AG09319 (cell line): ENCODE results near the gene DBNDD1.

Source experiments
- DNase-seq: peaks from one replicate; pipeline ENCODE4 v3.0.0-alpha.2; 2010; ENCODE audit warnings: low read depth; ENCODE audit errors: extremely low read depth
- CTCF ChIP-seq: IDR thresholded peaks from 2 replicates; pipeline ENCODE4 v1.5.1; 2011; ENCODE audit warnings: low read depth, mild to moderate bottlenecking, inconsistent platforms, low read length, moderate library complexity

DBNDD1 gene

GRCh38 chr16:89984216-89984615, 35.0 kb downstream of the DBNDD1 start:
- DNase-seq, result no peak
- no peak for TF ChIP-seq CTCF

GRCh38 chr16:89983536-89983935, 35.7 kb downstream of the DBNDD1 start:
- TF ChIP-seq CTCF, result no peak
- DNase-seq, result no peak

GRCh38 chr16:89982318-89982717, 36.9 kb downstream of the DBNDD1 start:
- no peak for TF ChIP-seq CTCF
- DNase-seq, result no peak

GRCh38 chr16:89981414-89981813, 37.8 kb downstream of the DBNDD1 start:
- no peak for DNase-seq
- no peak for TF ChIP-seq CTCF

GRCh38 chr16:89974870-89975269, 44.4 kb downstream of the DBNDD1 start:
- TF ChIP-seq CTCF, result no peak
- no peak for DNase-seq

- no peak for DNase-seq
- TF ChIP-seq CTCF, result no peak
Observed at GRCh38 chr16:89973654-89974335, 45.5 kb downstream of the DBNDD1 start.

- TF ChIP-seq CTCF, result no peak
- no peak for DNase-seq
Observed at GRCh38 chr16:89973235-89973634, 46.0 kb downstream of the DBNDD1 start.
